Tongue (tissue), 2 donors: ENCODE results near the gene EHD4. TPM values are rescaled to one million over a fixed set of nuclear protein-coding genes. Genes with fewer than 3 reads are reported as not detected.

ENCODE experiments used
- DNase-seq: peaks from one replicate; pipeline ENCODE4 v3.0.0-alpha.2; 2015
- total RNA-seq: library from RNA; depleted of rRNA; stranded (reverse); fragments of >200 nt; gene quantifications from one replicate; pipeline ENCODE4 v1.2.3, GENCODE V29; 2014

Gene EHD4
- total RNA-seq, 1 donor from 2014 or later: 39.1 TPM

DNA sequence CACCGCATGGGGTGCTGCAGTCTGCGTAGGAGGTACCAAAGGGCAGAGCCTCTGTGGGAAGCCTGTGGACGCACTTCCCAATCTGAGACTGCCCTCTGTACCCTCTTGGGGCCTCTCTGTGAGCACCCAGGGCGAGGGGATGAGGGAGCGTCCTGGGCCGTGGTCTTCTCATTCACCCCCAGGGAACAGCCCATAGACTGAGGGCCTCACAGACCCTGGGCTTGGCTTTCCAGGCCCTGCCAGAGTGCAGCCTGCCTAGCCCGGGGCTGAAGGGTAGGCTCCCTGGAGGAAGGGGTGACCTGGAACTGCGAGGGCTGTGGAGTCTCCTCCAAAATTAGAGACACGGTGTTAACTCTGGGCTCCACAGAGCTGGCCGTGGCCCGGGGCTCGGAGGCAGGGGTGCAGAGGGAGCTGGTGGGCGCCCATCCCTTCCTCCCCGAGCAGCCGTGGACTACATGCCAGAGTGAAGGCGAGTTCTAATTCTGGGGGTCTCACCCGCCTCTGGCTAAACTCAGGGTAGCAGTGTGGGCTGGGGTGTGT lies 78.0 kb downstream of the EHD4 start:
- no peak for DNase-seq

GRCh38 chr15:41893422-41894250 lies 78.7 kb downstream of the EHD4 start, which contains the start of gene SPTBN5:
Gene SPTBN5 (minus strand): TSS chr15:41894053. CDS start chr15:41893497, 556 bp downstream.
- no peak for DNase-seq

- no peak for DNase-seq
Observed at GRCh38 chr15:41892621-41893421, 79.5 kb downstream of the EHD4 start.

DNA sequence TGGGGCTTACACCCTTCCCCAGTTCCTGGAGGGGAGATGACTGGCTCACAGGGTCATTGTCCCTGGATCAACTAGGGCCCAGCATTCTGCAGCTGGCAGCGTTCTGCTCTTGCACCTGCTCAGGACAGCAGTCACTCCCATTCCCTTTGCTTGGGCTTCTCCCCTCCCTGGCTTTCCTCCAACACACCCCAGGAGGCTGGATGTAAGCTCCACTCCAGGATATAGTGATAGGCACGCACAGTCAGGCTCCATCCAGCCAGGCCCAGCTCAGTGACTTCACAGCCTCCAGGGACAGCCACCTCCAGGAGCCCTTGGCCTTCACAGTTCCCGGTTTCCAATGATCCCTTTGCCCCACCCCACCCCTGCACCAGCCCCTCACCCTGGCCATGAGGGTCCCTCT lies 80.4 kb downstream of the EHD4 start:
- peak; percentile 69 for DNase-seq

GRCh38 chr15:41891226-41891625 lies 81.1 kb downstream of the EHD4 start:
- no peak for DNase-seq

- DNase-seq: no peak
Observed at GRCh38 chr15:41890050-41890690, 82.2 kb downstream of the EHD4 start.

DNA sequence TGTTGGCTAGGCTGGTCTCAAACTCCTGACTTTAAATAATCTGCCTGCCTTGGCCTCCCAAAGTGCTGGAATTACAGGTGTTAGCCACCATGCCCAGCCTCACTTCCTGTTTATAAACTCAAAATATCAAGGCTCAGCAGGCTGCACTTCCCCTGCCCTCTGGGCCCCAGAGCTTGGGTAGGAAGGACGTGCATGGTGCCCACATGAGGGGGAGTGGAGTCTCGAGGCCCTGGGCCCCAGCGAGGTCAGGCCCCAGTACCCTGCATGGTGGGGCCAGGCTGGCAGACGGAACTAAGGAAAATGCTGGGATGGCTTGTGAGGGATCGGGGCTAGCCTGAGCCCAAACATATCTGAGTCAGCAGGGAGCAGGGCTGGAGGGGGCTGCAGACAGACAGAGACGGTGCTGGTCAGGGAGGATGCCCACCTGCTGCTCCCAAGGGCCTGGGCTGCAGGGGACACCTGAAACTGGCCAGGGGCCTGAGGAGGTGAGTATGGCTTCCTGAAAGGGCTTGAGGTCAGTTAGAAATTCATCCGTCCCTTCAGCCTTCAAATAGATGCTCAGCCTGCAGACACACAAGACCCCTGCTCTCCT lies 83.6 kb downstream of the EHD4 start:
- no peak for DNase-seq

GRCh38 chr15:41887893-41888292 lies 84.5 kb downstream of the EHD4 start:
- DNase-seq: no peak

GRCh38 chr15:41887161-41887560 lies 85.2 kb downstream of the EHD4 start:
- no peak for DNase-seq

- DNase-seq: no peak
Observed at GRCh38 chr15:41886741-41887140, 85.6 kb downstream of the EHD4 start.

DNA sequence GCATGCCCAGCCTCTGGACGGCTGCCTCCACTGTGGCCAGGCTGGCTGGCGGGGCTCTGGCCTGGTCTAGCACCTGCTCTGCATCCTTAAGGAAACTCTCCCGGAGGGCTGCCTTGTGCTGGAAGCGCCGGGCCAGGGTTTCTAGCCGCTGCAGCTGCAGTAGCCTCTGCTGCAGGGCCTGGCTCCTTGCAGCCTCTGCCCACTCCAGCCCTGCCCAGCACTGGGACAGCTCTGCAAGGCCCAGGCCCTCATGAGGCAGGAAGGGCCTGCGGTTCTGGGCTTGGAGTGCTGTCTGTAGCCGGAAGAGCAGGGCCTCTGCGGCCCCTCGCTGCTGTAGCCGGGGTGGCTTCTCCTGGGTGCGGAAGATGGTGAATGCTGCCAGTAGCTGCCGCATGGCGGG lies 86.5 kb downstream of the EHD4 start:
- no peak for DNase-seq

DNA sequence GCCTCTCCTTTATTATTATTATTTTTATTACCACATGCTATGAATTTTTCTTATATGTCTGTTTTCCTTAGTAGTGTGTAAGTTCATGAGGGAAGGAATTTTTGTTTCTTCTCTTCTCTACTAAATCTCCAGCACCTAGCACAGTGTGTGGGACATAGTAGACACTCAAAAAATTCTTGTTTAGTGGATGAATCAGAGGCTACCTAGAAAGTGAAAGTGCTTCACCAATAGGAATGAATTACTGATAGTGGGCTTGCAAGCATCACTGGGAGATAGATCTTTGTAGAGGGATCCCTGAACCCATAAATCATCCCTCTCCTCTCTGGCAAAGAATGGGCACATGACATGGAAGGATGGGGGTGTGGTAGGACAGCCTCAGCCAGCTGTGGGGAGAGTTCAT lies 87.0 kb downstream of the EHD4 start:
- DNase-seq: no peak

DNA sequence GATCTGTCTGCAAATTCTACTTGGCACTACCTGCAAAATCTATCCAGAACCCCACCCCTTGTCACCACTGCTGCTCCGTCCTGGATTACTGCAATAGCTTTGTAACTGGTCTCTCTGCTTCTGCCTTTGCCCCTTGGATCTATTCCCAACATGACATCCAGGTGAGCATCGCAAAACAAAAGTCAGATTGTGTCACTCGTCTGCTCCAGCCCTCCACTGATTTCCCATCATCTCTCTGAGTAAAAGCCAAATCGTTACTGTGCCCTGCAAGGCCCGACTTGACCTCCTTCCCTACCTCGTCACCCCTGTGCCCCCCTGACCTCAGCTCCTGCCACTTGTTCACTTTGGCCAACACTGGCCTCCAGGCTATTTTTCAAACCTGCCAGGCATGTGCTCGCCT lies 87.9 kb downstream of the EHD4 start:
- no peak for DNase-seq

- DNase-seq: no peak
Observed at GRCh38 chr15:41883484-41883825, 88.9 kb downstream of the EHD4 start.

DNA sequence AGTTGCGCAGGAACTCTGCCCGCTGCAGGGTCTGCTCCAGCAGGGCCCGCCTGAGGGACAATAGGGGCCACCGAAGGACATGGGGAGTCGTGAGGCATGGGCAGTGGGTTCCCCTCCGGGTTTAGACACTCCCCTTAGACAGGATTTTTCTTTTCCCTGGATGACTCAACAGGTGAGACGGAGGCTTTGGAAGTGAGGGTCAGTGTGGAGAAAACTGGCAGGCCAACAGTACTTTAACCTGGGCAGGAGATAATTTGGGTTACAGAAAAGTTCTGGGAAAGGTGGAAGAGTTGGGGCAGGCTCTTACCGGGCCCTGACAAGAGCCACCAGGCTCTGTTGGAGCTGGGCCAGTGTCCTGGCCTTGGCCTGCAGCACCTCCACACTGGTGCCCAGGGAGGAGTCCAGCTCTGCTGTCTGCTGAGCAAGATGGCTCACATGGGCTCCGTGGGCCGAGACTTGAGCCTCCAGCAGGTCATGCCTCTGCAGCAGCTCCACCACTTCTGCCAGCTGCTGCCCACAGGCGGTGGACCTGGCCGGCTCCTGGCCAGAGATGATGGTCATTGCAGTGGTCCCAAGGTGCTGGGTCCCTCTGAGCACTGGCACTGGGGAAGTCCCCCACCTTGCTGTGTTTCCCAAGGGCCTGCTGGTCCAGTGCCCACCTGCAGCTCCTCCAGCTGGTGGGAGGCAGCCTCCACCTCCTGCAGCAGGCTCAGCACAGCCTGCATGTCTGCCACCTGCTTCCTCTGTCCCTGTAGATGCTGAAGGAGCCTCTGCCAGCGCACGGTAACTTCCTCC lies 89.5 kb downstream of the EHD4 start:
- DNase-seq: no peak

- DNase-seq: peak; percentile 37
Observed at GRCh38 chr15:41881920-41882688, 90.3 kb downstream of the EHD4 start.

- no peak for DNase-seq
Observed at GRCh38 chr15:41881550-41881919, 90.8 kb downstream of the EHD4 start.

DNA sequence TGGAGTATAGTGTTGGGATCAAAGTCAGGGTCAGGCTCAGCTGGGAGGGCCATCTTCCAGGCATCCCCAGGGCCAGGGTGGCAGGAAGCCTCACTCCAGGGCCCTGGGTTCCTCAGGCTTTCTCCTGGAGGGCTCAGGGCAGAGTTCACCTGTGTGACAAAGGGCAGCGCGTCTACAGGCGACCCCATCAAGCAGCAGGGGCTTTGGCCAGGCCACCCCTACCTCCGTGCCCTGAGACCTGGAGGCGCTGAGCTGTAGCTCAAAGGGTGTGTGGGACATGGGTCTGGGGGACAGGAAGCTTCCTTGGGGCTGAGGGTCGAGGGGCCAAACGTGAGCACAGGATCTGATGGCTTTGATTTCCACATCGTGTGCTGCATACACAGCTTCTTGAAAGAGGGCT lies 91.3 kb downstream of the EHD4 start:
- no peak for DNase-seq

- DNase-seq: no peak
Observed at GRCh38 chr15:41880156-41880877, 92.0 kb downstream of the EHD4 start.

GRCh38 chr15:41879321-41879845 lies 93.0 kb downstream of the EHD4 start:
- DNase-seq: no peak
